Left lung (tissue), 10 donors: ENCODE data around the gene UNC119. TPM values are rescaled to one million over a fixed set of nuclear protein-coding genes. Genes with fewer than 3 reads are reported as not detected.

Experiments used
- ATAC-seq: fragments of 200-7000 bp; cut with Tn5 transposase; one replicate; pipeline ENCODE4 v1.9.1; 2020; ENCODE audit warnings: moderate library complexity
- DNase-seq, 4 donors: peaks; one replicate each; pipeline ENCODE4 v3.0.0-alpha.2; 2013 to 2020
- H3K27ac ChIP-seq, 2 donors: fragments of 200-600 bp; sonication (generic) in 1 of 2; one replicate each; pipeline versions ENCODE4 v1.5.0 to v1.8.0; 2020 to 2021
- H3K27me3 ChIP-seq, 2 donors: fragments of 200-600 bp; sonication (generic) in 1 of 2; one replicate each; pipeline versions ENCODE4 v1.5.0 to v1.8.0; 2020 to 2021
- H3K36me3 ChIP-seq, 2 donors: fragments of 200-600 bp; sonication (generic) in 1 of 2; one replicate each; pipeline versions ENCODE4 v1.5.0 to v1.8.0; 2020 to 2021
- H3K4me1 ChIP-seq, 2 donors: fragments of 200-600 bp; one replicate each; pipeline ENCODE4 v1.8.0; 2021
- H3K4me3 ChIP-seq, 2 donors: fragments of 200-600 bp; sonication (generic) in 1 of 2; one replicate each; pipeline versions ENCODE4 v1.5.0 to v1.8.0; 2020 to 2021; ENCODE audit warnings: mild to moderate bottlenecking in 1 of 2
- H3K9me3 ChIP-seq, 2 donors: fragments of 200-600 bp; sonication (generic) in 1 of 2; one replicate each; pipeline versions ENCODE4 v1.5.0 to v1.8.0; 2020 to 2021
- intact Hi-C, 2 donors: fragments of 100-400 bp; cut with DNase I; formaldehyde crosslinking; loops; one replicate each; pipeline versions ENCODE4 v1.11.2 to v1.14.2; 2022
- polyA plus RNA-seq, 6 donors: library from polyadenylated mRNA; unstranded; fragments of 120-200 nt; gene quantifications; one replicate each; pipeline ENCODE4 v1.2.1, GENCODE V29; 2013; ENCODE audit not compliant: insufficient read length in 6 of 6
- total RNA-seq, 2 donors: library from RNA; stranded (reverse); fragmentation: NEBNext Ultra II Directional; extraction: Animal tissue kit (Norgen Biotek cat#: 25700); gene quantifications; one replicate each; pipeline ENCODE4 v1.2.1, GENCODE V29; 2021
- TF ChIP-seq, protein P1 (sequence below), 2 donors: fragments of 200-600 bp; sonication (generic) in 1 of 2; IDR thresholded peaks; one replicate each; pipeline versions ENCODE4 v1.5.0 to v1.8.0; 2021; ENCODE audit warnings: antibody characterized with exemption in 2 of 2
- donor health status: DM: no; HTN: yes; CAD: no.
- donor health status: DM: no; HTN: no; CAD: no.

Gene UNC119
- total and polyA plus RNA-seq, 8 donors, result 25.7 to 36.7 (median 34.4) TPM

DNA sequence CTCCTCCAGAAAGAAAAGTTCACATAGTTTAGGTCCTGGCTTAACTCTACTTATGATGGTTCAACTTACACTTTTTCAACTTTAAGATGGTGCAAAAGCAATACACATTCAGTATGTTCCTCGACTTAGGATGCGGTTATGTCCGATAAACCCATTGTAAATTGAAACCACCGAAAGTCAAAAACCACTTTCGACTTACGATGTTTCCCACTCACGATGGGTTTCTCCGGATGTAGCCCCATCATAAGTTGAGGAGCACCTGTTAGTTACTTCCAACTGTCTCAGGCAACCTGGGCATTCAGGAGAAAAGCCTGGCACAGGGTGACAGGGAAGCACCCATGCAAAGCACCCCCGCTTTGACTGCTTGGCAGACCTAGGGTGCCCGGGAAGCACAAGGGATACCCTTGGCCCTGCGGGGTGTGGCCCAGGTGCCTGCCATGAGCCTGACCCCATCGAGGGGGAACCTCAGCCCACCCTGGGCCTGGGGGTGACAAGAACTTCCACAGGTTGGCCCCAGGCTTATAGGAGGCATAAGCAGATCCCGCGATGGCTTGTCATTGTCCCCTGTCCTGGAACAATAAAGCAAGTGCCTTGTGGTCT, 14.0 kb downstream of the UNC119 start:
- Histone ChIP-seq H3K4me3 (no peak overlapping the region), H3K9me3 (no peaks in the 10 kb centered on the region), H3K36me3 (no peaks in the 10 kb centered on the region), H3K27me3 (no peaks in the 10 kb centered on the region), H3K4me1 (no peaks in the 10 kb centered on the region), H3K27ac (no peak overlapping the region)
- no peak for ATAC-seq
- intact Hi-C loops, result loop anchor here in 1 of 2 donors (5.0 kb wide), 1 partner anchor 41 kb away; no protein-coding TSS in a partner anchor
- TF ChIP-seq, protein P1, sequence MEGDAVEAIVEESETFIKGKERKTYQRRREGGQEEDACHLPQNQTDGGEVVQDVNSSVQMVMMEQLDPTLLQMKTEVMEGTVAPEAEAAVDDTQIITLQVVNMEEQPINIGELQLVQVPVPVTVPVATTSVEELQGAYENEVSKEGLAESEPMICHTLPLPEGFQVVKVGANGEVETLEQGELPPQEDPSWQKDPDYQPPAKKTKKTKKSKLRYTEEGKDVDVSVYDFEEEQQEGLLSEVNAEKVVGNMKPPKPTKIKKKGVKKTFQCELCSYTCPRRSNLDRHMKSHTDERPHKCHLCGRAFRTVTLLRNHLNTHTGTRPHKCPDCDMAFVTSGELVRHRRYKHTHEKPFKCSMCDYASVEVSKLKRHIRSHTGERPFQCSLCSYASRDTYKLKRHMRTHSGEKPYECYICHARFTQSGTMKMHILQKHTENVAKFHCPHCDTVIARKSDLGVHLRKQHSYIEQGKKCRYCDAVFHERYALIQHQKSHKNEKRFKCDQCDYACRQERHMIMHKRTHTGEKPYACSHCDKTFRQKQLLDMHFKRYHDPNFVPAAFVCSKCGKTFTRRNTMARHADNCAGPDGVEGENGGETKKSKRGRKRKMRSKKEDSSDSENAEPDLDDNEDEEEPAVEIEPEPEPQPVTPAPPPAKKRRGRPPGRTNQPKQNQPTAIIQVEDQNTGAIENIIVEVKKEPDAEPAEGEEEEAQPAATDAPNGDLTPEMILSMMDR (IDR thresholded peaks at IDR 0.05), result no peak
- no peak for DNase-seq

DNA sequence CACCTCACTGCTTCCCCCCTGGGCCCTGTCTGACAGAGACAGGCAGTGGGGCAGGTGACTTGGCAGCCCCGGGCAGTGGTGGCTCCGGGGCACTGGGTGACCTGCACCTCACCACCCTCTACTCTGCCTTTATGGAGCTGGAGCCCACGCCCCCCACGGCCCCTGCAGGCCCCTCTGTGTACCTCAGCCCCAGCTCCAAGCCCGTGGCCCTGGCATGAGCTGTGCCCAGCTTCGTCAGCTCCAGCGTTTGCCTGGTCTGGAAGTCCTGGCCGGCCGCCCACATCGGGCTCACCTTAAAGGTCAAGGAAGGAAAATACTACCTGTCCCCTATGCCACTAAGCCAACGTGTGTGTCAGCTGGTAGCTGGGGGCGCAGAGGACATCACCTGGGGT, 15.2 kb downstream of the UNC119 start:
- TF ChIP-seq, protein P1 (IDR thresholded peaks at IDR 0.05), result no peak

DNA sequence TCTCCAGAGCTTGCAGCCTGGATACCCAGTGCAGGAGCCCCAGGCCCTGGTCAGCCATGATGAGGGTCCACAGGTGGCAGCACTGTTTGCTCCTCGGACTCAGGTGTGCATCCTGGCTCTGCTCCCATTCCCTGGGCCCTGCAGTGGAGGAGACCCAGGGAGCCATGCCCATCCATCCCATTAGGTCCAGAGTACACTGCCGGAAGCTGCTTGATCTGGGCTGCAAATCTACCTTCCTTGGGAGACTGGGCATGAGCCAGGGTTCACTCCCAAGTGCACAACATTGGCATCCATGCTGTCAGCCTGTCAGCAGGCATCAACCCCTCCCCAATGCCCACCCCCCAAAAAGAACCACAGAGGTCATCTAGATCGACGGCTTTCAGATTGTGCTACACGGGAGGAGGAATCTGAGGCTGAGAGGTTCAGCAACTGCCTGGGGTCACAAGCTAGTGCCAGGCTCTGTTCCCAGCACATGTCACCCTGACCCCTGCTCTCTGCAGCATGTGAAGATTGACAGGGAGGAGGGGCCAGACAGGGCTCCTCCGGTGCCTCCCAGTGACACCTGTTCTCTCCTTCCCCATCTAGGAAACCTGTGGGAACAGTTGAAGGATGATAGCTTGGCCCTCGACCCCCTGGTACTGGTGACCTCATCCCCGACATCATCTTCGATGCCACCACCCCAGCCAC, 15.7 kb downstream of the UNC119 start:
- Histone ChIP-seq H3K4me3 (no peak overlapping the region), H3K9me3 (no peaks in the 10 kb centered on the region), H3K4me1 (no peaks in the 10 kb centered on the region), H3K27ac (no peak overlapping the region), H3K27me3 (no peaks in the 10 kb centered on the region), H3K36me3 (no peaks in the 10 kb centered on the region)
- ATAC-seq, result no peak
- no peak for DNase-seq
- intact Hi-C loops, result loop anchor here in 1 of 2 donors (5.0 kb wide), 1 partner anchor 39 kb away; no protein-coding TSS in a partner anchor
- TF ChIP-seq, protein P1 (IDR thresholded peaks at IDR 0.05), result no peak

More for the DNA sequence above, 15.2 kb downstream of the UNC119 start:
- no peaks in the 10 kb centered on the region for H3K4me1 ChIP-seq
- no peaks in the 10 kb centered on the region for H3K9me3 ChIP-seq
- ATAC-seq, result no peak
- no peak for DNase-seq
- H3K27ac ChIP-seq, result no peak overlapping the region
- no peaks in the 10 kb centered on the region for H3K27me3 ChIP-seq
- H3K36me3 ChIP-seq, result no peaks in the 10 kb centered on the region
- intact Hi-C loops, result loop anchor here in 1 of 2 donors (5.0 kb wide), 1 partner anchor 40 kb away; no protein-coding TSS in a partner anchor
- H3K4me3 ChIP-seq, result no peak overlapping the region

DNA sequence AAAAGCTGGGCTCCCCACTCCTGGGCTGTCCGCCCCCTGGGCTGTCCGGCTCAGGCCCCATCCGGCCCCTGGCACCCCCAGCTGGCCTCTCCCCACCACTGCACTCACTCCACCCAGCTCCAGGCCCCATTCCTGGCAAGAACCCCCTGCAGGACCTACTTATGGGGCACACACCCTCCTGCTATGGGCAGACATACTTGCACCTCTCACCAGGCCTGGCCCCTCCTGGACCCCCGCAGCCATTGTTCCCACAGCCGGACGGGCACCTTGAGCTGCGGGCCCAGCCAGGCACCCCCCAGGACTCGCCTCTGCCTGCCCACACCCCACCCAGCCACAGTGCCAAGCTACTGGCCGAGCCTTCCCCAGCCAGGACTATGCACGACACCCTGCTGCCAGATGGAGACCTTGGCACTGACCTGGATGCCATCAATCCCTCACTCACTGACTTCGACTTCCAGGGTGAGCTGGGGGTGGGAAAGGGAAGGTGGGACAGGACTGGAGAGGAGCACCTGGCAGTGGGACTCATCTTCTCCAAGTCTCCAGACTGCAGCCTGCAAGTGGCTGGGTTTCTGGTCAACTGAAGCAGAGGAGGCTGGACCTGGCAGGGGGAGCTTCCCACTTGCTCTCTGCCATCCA, 17.6 kb downstream of the UNC119 start:
- ATAC-seq, result no peak
- intact Hi-C loops, result loop anchor here in 1 of 2 donors (5.0 kb wide), 1 partner anchor 38 kb away; no protein-coding TSS in a partner anchor
- no peak overlapping the region for H3K4me3 ChIP-seq
- H3K36me3 ChIP-seq, result no peaks in the 10 kb centered on the region
- H3K9me3 ChIP-seq, result no peaks in the 10 kb centered on the region
- no peaks in the 10 kb centered on the region for H3K27me3 ChIP-seq
- H3K27ac ChIP-seq, result no peak overlapping the region
- no peak for DNase-seq
- H3K4me1 ChIP-seq, result no peaks in the 10 kb centered on the region
- TF ChIP-seq, protein P1 (IDR thresholded peaks at IDR 0.05), result no peak
